Measurements from ENCODE around the gene SAMSN1.
A peak's percentile ranks its signal among the peaks of the same experiment; 100 is the strongest.
"Not testable (repeated sequence)": the region's sequence is repeated elsewhere in the genome, so short reads cannot be mapped to it uniquely, and the experiment has no call there.

SAMSN1 gene

DNA sequence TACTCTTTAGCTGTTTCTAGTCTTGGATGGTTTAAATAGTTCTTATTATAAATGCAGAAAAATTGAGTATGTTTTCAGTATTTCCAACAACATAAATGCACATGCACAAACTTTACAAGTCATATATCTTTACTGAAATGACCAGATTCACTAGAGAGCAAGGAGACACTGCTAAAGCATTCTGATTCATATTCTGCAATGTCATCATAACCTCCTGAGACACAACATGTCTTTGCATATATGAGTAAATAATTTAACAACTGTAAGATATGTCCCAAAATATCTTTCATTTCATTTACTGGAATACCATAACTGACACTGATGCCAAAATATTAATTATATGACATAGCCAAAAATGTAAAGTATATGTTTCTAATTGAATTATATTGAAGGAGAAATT, 16.8 kb upstream of the SAMSN1 start:
- DNase-seq: no peak

DNA sequence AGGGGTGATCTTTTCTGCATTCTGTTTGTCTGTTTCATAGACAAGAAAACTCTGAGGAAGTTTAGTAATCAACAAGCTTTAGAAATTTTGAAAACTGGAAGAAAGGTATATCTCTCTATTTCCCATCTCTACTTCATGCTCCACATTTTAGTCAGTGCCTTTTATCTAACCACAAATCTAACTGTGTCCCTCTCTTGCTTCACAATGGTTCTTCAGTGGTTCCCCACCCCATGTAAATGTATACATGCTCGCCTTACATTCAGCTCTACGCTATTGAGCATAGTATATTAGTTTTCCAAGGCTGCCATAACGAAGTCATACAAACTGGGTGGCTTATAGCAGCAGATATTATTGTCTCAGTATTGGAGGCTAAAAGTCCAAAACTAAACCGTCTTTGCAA, 14.4 kb upstream of the SAMSN1 start:
- DNase-seq: no peak

DNA sequence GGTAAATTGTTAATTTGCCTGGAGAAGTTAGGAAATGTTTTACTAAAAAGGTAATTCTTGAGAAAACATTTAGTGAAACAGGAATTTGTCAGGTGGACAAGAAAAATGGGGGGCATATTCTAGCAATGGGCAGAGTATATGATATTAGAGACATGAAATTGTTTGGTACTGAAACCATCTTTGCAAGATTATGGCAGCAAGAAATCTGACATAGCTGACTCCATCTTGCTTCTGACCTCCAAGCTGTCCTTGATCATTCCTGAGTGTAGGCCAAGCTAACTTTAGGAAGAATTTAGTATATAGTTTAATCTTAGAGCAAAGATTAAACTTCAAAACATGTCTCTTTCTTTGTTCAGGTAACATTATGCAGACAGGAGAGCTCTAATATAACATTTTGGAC, 14.0 kb upstream of the SAMSN1 start:
- DNase-seq: no peak

GRCh38 chr21:14559102-14559501, 13.0 kb upstream of the SAMSN1 start:
- DNase-seq: no peak

- DNase-seq: peak in 1 of 2 experiments; percentile 25
Measured at GRCh38 chr21:14557413-14557812, 11.3 kb upstream of the SAMSN1 start.

DNA sequence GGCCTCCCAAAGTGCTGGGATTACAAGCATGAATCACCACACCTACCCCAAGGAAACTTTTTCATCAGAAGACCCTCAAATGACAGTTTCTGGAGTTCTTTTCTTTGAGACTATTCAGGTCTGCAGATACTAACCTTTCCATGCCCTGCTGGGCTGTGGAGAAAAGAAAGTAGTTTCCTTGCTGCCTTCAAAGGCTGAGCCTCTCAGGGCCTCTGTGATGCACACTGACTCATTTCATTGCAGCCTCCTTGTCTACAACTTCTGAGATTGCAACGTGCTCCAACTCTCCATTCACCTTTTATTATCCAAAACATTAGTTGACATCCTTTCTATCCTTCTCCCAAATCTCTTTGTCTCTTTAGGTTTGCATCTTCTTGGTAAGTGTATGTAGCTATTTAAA, 8.8 kb upstream of the SAMSN1 start:
- no peak for DNase-seq

- no peak for DNase-seq
Measured at GRCh38 chr21:14553422-14553821, 7.3 kb upstream of the SAMSN1 start.

DNA sequence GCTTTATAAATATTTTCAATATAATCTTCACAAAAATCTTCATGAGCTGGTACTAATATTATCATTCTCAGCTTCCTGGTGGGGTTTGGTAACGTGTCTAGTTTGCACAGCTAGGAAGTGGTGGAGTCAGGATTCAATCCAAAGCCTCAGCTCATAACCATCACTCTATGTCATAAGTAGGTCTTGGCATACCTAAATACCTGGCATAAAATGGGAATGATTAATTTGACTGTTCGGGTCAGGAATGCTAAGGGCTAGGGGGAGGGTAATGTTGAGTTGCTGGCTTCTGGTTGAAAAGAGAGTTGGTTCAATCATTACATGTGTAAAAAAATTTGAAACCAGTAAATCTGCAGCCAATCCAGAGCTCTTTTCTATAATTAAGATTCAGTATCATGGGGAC, 5.6 kb upstream of the SAMSN1 start:
- no peak for DNase-seq

DNA sequence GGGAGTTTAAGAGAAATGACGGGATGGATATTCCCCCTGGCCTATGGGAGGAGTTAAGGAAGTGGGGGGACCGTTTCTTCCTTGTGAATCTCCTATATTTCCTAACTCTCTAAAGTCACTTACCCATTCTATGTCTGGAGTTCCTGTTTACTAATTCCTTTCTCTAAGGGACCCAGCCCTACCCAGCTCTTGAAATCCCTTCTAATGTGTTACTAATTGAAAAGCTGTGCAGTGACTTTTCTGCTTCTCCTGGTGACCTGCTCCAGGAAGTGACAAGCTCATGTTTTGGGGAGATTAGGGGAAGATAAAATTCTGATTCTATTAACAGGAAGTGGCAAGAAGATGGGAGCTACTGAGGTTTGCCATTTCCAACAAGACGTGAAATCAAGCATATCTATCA, 4.0 kb upstream of the SAMSN1 start:
- DNase-seq: no peak

DNA sequence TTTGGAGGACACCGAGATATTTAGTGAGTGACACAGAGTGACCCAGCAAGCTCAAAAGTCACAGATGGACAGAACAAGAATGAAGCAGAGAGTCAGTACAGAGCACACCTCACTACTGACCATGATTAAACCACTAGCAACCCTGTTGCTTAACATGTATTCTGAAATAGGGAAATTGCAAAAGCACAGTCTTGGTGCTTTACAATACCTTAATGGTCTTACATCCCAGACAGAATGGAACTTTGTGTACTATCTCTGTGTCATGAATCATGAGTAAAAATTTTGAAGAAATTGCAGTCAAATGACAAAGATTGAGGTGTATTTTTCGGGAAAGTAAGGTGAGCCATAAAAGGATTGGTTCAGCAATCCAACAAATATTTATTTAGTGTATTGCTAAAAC, 2.7 kb upstream of the SAMSN1 start:
- no peak for DNase-seq

DNA sequence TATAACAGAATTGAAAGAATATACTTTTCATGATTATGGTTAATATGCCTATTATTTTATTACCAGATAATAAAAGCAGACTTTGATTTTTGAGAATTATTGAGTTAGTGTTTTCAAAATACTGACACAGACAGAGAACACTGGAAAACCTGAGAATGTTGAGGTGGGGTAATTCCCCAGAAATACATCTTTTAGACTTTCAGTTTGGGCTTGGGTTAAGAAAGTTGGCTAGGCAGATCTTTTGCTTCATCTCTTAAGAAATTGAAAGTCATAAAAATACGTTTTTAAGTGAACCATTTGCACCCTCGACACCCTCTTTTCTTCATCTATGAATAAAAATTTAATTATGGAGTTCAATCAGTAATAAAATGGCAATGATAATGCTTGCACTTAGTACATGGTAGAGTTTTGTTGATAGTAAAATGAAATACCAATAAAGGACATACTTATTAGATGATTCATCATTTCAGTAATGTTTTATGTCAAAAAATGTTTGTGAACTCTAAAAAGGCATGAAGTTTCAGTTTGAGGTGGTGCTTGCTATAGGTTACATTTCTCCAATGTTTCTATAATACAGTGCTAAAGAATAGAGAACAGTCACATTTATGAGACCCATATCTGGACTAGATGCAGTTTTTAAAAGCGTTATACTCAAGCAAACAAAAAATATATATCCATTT, 1.9 kb upstream of the SAMSN1 start:
- DNase-seq: no peak

DNA sequence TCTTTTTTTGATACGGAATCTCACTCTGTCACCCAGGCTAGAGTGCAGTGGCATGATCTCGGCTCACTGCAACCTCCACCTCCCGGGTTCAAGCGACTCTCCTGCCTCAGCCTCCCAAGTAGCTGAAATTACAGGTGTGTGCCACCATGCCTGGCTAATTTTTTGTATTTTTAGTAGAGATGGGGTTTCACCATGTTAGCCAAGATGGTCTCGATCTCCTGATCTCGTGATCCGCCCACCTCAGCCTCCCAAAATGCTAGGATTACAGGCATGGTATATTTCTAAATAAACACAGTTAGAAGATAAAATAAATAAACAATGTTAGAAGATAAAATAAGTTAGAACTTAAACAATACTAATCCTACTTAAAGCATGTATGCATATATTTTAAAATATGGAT, 604 bp upstream of the SAMSN1 start:
- not testable (repeated sequence) for DNase-seq

DNA sequence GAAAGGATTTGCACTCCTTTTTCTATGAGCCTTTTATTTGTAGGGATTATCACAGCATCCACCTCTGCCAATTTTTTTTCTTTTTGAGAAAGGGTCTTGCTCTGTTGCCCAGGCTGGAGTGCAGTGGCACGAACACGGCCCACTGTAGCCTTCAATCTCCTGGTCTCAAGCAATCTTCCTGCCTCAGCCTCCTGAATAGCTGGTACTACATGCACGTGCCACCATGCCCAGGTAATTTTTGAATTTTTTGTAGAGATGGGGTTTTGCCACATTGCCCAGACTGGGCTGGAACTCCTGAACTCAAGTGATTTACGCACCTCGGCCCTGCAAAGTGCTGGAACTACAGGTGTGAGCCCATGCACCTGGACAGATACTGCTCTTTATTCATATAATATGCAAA, 2.1 kb downstream of the SAMSN1 start:
- no peak for DNase-seq

DNA sequence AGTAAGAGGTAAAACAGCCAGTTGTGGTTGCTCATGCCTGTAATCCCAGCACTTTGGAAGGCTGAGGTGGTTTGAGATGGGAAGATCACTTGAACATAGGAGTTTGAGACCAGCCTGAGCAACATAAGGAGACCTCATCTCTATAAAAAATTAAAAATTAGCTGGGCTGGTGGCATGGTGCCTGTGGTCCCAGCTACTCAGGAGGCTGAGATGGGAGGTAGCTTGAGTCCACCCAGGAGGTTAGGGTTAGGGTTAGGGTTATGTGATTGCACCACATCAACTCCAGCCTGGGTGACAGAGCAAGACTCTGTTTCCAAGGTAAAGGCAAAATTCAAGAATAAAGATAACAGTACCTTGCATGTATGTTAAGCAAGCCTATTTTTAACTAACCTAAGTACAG, 3.5 kb downstream of the SAMSN1 start:
- no peak for DNase-seq

DNA sequence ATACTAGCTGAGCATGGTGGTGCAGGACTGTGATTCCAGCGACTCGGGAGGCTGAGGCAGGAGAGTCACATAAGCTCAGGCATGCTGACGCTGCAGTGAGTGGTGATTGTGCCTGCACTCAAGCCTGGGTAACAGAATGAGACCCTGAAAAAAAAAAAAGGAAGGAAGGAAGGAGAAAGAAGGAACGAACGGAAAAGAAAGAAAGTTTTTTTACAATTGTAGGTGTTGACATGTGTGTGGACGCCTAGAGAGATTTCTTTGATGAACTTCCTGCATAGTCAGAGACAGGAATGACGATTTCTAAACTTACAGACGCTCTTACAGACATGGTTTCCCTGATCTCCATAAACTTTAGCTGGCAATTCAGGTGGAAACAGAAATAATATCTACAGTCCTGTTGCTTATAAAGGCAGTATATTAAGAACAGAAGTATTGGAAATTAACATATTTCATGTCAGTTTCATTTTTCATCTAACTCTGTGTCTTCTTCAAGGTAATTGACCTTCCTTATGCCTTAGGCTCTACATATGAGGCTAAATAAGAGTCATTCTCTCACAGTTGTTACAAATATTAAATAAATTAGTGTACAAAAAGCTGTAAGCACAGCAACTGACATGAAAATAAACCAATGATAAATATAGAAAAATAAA, 4.1 kb downstream of the SAMSN1 start:
- no peak for DNase-seq

DNA sequence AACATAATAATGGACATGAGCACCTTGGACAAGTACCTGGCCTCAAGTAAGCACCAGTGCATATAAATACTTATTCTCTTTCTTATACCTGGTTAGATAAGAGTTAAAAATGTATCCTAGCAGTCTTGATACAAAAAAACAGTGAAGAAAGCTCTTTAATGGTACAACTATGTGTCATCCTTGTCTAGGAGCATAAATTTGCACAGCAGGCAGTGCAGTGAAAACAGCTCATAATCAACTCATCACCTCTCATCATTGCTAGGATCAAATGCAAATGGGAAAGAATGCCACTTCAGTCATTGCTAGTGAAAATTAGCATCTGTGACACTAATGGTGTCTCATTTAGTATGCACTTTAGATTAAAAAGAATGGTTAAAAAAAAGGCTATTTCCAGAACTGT, 7.6 kb downstream of the SAMSN1 start:
- no peak for DNase-seq

GRCh38 chr21:14536929-14537328, 9.2 kb downstream of the SAMSN1 start:
- no peak for DNase-seq

DNA sequence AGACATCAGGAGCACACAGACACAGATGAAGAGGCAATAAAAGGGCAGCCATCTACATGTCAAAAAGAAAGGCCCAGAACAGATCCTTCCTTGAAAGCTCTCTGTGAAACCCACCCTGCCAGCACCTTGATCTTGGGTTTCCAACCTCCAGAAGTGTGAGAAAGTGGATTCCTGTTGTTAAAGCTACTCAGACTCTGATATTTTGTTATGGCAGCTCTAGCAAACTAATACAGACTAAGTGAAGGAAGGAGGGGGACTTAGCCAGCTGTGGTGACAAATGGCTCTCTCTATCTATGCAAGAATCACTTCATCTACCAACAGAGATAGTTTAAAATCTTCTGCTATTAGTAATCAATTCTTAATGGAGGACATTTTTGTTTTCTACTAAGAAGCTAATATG, 10.4 kb downstream of the SAMSN1 start:
- no peak for DNase-seq

DNA sequence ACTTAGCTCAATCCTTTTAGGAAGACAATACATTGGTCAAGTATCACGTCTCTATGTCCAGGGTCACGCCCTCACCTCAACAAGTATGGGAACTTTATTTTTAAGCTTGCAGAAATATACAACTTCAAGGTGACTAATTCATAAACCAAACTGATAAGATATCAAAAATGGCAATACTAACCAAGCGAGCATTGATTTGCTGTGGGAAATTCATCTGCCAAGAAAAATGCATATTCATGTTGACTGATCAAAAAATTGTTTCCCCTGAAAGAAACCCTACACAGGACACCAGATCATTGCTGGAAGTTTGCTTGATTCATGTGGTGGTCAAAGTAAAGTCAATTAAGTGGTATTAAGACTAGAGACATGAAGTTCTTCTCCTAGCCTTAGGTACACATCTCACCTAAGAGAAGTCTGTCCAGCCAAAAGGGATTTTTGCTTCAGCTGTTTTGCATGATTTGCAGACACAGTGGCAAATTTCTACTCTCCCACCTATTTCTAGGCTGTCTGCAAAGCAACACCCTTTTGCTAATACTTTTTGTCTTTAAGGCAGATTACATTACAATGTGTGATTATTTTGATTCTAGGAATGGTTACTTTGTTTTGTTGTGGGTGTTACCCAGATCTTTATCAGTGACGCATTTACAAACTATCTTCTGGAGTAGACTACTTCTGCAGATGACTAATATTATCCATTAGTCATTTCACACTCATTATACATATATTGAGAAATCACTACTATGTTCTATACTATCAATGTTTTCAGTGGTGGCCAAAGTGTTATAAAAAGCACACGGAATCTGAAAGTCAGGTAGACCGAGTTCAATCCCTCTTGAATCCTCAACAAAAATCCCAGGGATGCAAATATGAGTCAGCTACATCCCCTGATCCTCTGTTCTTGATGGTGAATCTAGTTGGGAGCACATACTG, 12.4 kb downstream of the SAMSN1 start:
- DNase-seq: no peak

- DNase-seq: no peak
Measured at GRCh38 chr21:14531757-14532316, 14.3 kb downstream of the SAMSN1 start.

- DNase-seq: no peak
Measured at GRCh38 chr21:14530592-14530991, 15.5 kb downstream of the SAMSN1 start.

DNA sequence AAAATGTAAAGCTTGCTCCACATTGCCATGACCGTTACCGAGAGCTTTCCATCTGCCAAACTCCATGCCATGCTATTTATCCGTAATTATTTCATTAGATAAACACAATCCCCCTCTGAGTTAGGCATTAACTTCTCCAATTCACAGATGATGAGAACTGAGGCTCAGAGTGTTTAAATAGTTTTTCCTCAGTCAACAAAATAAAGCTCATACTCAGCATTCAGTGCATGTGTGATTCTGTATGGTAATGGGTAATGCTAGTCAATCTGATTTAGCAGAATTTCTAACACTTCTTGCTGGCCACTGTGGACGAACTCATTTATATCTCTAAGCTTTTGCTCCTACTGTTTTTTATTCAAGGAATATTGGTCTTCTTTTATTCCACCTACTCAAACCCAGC, 17.3 kb downstream of the SAMSN1 start:
- no peak for DNase-seq
